HFFc6 (cell line): ENCODE data around the gene HMCN1. TPM values are rescaled to one million over a fixed set of nuclear protein-coding genes. Genes with fewer than 3 reads are reported as not detected.

ENCODE experiments used
- DNase-seq: peaks from one replicate; pipeline ENCODE4 v3.0.0-alpha.2; 2018
- H3K27ac Mint-ChIP-seq: 2 replicates; pipeline ENCODE4 v1.8.0; 2020; ENCODE audit warnings: mild to moderate bottlenecking, mixed read lengths
- H3K27me3 Mint-ChIP-seq: 2 replicates; pipeline ENCODE4 v1.8.0; 2021; ENCODE audit warnings: mild to moderate bottlenecking, moderate library complexity, mixed read lengths; ENCODE audit not compliant: insufficient read depth
- H3K36me3 Mint-ChIP-seq: 2 replicates; pipeline ENCODE4 v1.8.0; 2021; ENCODE audit warnings: low read depth, mixed read lengths
- H3K4me1 Mint-ChIP-seq: 2 replicates; pipeline ENCODE4 v1.8.0; 2020; ENCODE audit warnings: low read depth, mixed read lengths
- H3K4me3 Mint-ChIP-seq: 2 replicates; pipeline ENCODE4 v1.8.0; 2020; ENCODE audit warnings: mild to moderate bottlenecking, moderate library complexity, mixed read lengths
- H3K9me3 Mint-ChIP-seq: 2 replicates; pipeline ENCODE4 v1.8.0; 2020; ENCODE audit warnings: mild to moderate bottlenecking, mixed read lengths
- long read RNA-seq: library from polyadenylated mRNA; unstranded; transcript quantifications from one replicate; pipeline ENCODE4 v2.0.0, GENCODE V29; 2019
- total RNA-seq, 6 experiments: library from RNA; stranded (reverse); fragmentation: NEBNext Ultra II Directional; extraction: Animal tissue kit (Norgen Biotek cat#: 25700); gene quantifications; 2 replicates in 1 of 6; 3 replicates in 5 of 6; pipeline ENCODE4 v1.2.3, GENCODE V29; 2021
- TF ChIP-seq, protein P1 (sequence below): fragments of 200-600 bp; sonication (generic); IDR thresholded peaks from 2 replicates; pipeline ENCODE4 v1.5.0; 2021; ENCODE audit warnings: antibody characterized with exemption, mild to moderate bottlenecking

The HMCN1 gene
- total RNA-seq: 1 to 10 TPM; 1.2 to 1.8 (median 1.5) TPM
- long read RNA-seq, partial matches to known transcripts: 1 of 1 reads
- long read RNA-seq, other reads (novel, unspliced or antisense): 0 of 1 reads

DNA sequence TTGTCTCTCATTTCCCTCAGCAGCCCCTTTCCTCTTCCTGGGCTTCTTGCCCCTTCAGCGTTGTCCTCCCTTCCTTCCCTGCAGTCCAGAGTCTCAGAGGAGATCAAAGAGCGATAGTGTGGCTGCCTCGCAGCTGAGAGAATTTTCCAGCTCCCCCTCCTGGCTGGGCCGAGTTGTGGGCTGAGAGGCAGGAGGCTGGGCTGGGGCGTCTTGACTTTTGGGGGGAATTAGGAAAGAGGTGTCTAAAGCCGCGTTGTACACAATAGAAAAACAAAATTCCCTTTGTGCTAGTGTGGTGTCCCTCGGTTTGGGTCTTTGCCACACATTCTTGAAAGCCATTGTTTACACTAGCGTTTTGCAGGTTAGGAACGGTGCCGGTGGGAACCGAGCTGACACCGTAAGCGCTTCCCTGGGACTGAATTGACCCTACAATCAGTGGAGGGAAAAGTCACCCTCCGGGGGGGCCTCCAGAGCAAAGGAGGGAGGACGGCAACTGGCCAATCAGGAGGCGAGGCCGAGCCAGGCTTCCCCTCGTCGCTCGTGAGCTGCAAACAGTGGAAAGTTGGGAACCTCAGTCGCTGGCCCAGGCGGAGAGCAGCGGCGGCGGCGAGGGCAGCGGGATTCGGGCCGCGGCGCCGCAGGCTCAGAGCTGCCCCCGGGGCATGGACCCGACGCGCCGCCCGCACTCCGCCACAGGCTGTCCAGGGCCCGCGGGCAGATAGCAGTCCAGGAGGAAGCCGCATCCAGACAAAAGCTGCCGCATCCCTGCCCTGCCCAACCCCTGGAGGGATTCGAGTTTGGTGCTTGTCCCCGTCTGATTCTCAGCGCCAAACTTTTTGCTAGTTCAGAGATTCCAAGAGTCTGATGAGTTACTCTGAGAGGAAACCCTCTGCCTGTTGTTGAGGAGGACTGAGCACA lies at the start of gene HMCN1:
Gene HMCN1, plus strand, starts transcription at position 574 of the 918 bp plus-strand sequence. CDS start 389 bp downstream, outside the sequence.
- Mint-ChIP-seq H3K27me3 (peaks cover 4% of the 10 kb centered on the region), H3K9me3 (no peaks in the 10 kb centered on the region)

DNA sequence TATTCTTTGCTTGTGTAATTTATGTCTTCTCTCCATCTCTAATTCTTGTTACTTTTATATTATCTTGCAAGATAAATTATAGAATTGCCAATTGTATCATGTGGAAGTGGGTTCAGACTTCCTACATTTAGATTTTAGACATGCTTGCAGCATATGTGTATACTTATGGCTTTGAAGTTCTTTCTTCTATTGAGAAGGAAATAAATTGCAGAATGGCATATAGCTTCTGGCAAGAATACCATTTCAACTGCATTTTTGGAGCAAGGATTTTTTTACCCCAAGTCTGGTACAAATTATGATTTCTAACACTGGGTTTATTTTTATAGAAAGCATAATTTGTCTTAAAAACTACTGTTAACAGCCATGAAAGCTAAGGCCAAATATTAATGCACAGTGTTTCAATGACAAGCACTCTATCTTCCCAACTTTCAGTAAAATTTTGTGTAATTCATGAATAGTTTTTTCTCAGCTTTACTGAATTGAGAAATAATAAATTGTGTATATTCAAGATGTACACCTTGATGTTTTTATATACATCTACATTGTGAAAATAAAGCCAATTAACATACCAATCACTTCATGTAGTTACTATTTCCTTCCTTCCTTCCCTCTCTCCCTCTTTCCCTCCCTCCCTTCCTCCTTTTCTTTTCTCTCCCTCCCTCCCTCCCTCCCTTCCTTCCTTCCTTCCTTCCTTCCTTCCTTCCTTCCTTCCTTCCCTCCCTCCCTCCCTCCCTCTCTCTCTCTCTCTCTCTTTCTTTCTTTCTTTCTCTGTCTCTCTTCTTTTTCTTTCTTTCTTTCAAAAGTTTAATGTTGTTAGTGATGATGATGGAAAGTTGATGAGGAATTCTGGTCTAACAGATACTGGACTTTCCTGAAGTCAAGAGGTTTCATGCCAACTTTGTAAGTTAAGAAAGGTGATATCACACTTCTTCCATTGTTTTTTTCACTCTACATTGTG lies 47.1 kb upstream of the HMCN1 start:
- Mint-ChIP-seq H3K27me3 (peaks cover 3% of the 10 kb centered on the region; the same call in 1 of the 2 replicates), H3K4me1 (no peaks in the 10 kb centered on the region), H3K27ac (no peak overlapping the region), H3K9me3 (no peaks in the 10 kb centered on the region), H3K36me3 (no peaks in the 10 kb centered on the region), H3K4me3 (no peak overlapping the region)
- no peak for DNase-seq
- TF ChIP-seq, protein P1, sequence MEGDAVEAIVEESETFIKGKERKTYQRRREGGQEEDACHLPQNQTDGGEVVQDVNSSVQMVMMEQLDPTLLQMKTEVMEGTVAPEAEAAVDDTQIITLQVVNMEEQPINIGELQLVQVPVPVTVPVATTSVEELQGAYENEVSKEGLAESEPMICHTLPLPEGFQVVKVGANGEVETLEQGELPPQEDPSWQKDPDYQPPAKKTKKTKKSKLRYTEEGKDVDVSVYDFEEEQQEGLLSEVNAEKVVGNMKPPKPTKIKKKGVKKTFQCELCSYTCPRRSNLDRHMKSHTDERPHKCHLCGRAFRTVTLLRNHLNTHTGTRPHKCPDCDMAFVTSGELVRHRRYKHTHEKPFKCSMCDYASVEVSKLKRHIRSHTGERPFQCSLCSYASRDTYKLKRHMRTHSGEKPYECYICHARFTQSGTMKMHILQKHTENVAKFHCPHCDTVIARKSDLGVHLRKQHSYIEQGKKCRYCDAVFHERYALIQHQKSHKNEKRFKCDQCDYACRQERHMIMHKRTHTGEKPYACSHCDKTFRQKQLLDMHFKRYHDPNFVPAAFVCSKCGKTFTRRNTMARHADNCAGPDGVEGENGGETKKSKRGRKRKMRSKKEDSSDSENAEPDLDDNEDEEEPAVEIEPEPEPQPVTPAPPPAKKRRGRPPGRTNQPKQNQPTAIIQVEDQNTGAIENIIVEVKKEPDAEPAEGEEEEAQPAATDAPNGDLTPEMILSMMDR: no peak

More for the DNA sequence above, at the start of gene HMCN1:
- no peaks in the 10 kb centered on the region for H3K36me3 Mint-ChIP-seq
- H3K4me3 Mint-ChIP-seq: peak within 1 kb of the TSS; percentile 85
- peak within 1 kb of the TSS; percentile 47 for H3K27ac Mint-ChIP-seq
- TF ChIP-seq, protein P1: peak; percentile 63
- peaks cover 23% of the 10 kb centered on the region for H3K4me1 Mint-ChIP-seq
- peak; percentile 46 for DNase-seq

DNA sequence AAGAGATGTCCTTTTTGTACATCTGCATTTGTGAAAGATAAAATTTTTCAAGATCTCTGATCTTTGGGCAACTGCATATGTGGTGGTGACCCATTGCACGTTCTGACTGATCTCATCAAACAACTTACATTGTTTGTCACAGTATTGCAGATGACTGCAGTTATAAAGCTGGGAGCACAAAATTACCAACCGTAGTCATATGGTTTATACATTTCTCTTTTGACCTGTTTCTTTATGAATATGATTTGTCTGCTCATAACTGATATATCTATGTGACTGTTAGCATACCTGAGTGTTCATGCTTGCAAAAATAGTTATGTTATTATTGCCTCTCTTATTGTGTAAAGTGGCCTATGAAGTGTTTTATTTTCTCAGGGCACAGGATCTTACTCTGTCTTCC lies 43.7 kb upstream of the HMCN1 start:
- TF ChIP-seq, protein P1: no peak
- no peaks in the 10 kb centered on the region for H3K4me1 Mint-ChIP-seq
- no peak for DNase-seq
- peaks cover 3% of the 10 kb centered on the region; the same call in 1 of the 2 replicates for H3K27me3 Mint-ChIP-seq
- H3K4me3 Mint-ChIP-seq: no peak overlapping the region
- H3K9me3 Mint-ChIP-seq: no peaks in the 10 kb centered on the region
- H3K36me3 Mint-ChIP-seq: no peaks in the 10 kb centered on the region
- H3K27ac Mint-ChIP-seq: no peak overlapping the region

DNA sequence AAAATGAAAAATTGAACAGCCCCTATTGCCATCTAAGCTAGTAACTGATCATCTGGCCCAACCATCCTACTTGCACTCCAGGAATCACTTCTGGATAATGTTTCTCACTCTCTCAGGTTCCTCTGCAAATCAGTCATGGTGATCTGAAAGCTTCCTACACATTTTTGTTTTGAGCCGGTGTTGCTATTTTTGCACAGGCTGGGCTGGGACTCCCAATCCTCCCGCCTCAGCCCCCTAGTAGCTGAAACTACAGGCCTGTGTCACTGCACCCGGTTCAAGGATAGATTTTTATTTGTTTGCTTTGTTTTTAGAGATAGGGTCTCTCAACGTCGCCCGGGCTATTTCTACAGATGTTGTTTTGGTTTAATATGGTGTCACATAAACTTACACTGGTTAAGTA lies 40.5 kb upstream of the HMCN1 start:
- Mint-ChIP-seq H3K4me3 (no peak overlapping the region), H3K36me3 (no peaks in the 10 kb centered on the region), H3K27ac (no peak overlapping the region), H3K9me3 (no peaks in the 10 kb centered on the region), H3K27me3 (no peaks in the 10 kb centered on the region; the same call in 1 of the 2 replicates), H3K4me1 (no peaks in the 10 kb centered on the region)
- DNase-seq: no peak
- TF ChIP-seq, protein P1: no peak

DNA sequence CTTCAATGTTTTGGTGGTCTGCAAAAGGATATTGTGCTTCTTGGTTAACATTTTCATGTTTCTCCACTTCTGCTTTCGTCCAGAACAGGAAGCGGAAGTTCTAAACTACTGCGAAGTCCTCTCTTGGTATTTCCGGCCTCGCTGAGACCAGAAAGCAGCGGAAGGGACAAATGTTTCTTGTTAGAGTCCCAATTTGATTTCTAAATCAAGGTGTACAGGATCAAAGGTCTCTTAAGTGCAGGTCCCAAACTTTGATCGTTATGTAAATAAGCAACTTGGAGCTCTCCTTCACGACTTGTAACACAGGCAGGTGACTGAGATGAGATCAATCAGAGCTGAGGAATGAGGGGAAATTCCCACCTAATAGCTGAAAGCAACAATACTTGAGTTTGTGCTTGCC lies 40.1 kb upstream of the HMCN1 start:
- no peak overlapping the region for H3K4me3 Mint-ChIP-seq
- H3K9me3 Mint-ChIP-seq: no peaks in the 10 kb centered on the region
- no peak overlapping the region for H3K27ac Mint-ChIP-seq
- no peaks in the 10 kb centered on the region for H3K36me3 Mint-ChIP-seq
- H3K27me3 Mint-ChIP-seq: no peaks in the 10 kb centered on the region; the same call in 1 of the 2 replicates
- H3K4me1 Mint-ChIP-seq: no peaks in the 10 kb centered on the region
- DNase-seq: no peak
- TF ChIP-seq, protein P1: no peak
